HepG2 (cell line): ENCODE data around the gene TOM1L2. TPM values are rescaled to one million over a fixed set of nuclear protein-coding genes. Genes with fewer than 3 reads are reported as not detected.

Experiments
- CREM ChIP-seq, 2 experiments: sonication (generic) in 1 of 2; formaldehyde crosslinking in 1 of 2; IDR thresholded peaks; 2 replicates each; pipeline versions ENCODE4 v1.4.0 to v1.6.1; 2016 to 2020; ENCODE audit warnings: antibody characterized with exemption in 1 of 2, mild to moderate bottlenecking in 1 of 2, missing genetic modification reagents in 1 of 2
- MED1 ChIP-seq: sonication (generic); formaldehyde crosslinking; IDR thresholded peaks from 2 replicates; pipeline ENCODE4 v1.4.0; 2020; ENCODE audit warnings: missing genetic modification reagents
- MEIS2 ChIP-seq: sonication (generic); formaldehyde crosslinking; IDR thresholded peaks from 2 replicates; pipeline ENCODE4 v1.9.0; 2021; ENCODE audit warnings: mild to moderate bottlenecking, missing genetic modification reagents
- NR2F2 ChIP-seq: IDR thresholded peaks from 2 replicates; pipeline ENCODE4 v1.6.1; 2012; ENCODE audit warnings: low read depth, inconsistent platforms, borderline replicate concordance
- SETDB1 ChIP-seq: sonication (generic); formaldehyde crosslinking; IDR thresholded peaks from 2 replicates; pipeline ENCODE4 v1.5.1; 2020; ENCODE audit warnings: missing genetic modification reagents, mild to moderate bottlenecking, borderline replicate concordance
- SIN3A ChIP-seq: IDR thresholded peaks from 2 replicates; pipeline ENCODE4 v1.6.1; 2011; ENCODE audit warnings: low read depth, mild to moderate bottlenecking, control low read depth, low read length, borderline replicate concordance
- SNAPC2 ChIP-seq: sonication (generic); formaldehyde crosslinking; IDR thresholded peaks from 2 replicates; pipeline ENCODE4 v1.8.1; 2022; ENCODE audit warnings: mild to moderate bottlenecking, missing genetic modification reagents
- ZBTB44 ChIP-seq: sonication (generic); formaldehyde crosslinking; IDR thresholded peaks from 2 replicates; pipeline ENCODE4 v1.4.0; 2020; ENCODE audit warnings: missing genetic modification reagents
- ZNF234 ChIP-seq: sonication (generic); formaldehyde crosslinking; conservative IDR thresholded peaks from 2 replicates; pipeline ENCODE4 v1.5.1; 2020; ENCODE audit warnings: mild to moderate bottlenecking, missing genetic modification reagents
- ZNF318 ChIP-seq: sonication (generic); formaldehyde crosslinking; IDR thresholded peaks from 2 replicates; pipeline ENCODE4 v1.4.0; 2020; ENCODE audit warnings: mild to moderate bottlenecking, missing genetic modification reagents
- ZNF335 ChIP-seq: sonication (generic); formaldehyde crosslinking; IDR thresholded peaks from 2 replicates; pipeline ENCODE4 v1.4.0; 2020; ENCODE audit warnings: missing genetic modification reagents
- ZNF33B ChIP-seq: sonication (generic); formaldehyde crosslinking; IDR thresholded peaks from 2 replicates; pipeline ENCODE4 v1.5.1; 2020; ENCODE audit warnings: mild to moderate bottlenecking, missing genetic modification reagents
- ZNF550 ChIP-seq: sonication (generic); formaldehyde crosslinking; IDR thresholded peaks from 2 replicates; pipeline ENCODE4 v1.4.0; 2020; ENCODE audit warnings: mild to moderate bottlenecking, missing genetic modification reagents, borderline replicate concordance
- ZNF672 ChIP-seq: sonication (generic); formaldehyde crosslinking; IDR thresholded peaks from 2 replicates; pipeline ENCODE4 v1.8.1; 2022; ENCODE audit warnings: missing genetic modification reagents
- ZNF720 ChIP-seq: sonication (generic); formaldehyde crosslinking; IDR thresholded peaks from 2 replicates; pipeline ENCODE4 v1.4.0; 2020; ENCODE audit warnings: missing genetic modification reagents
- ZNF75D ChIP-seq: sonication (generic); formaldehyde crosslinking; IDR thresholded peaks from 2 replicates; pipeline ENCODE4 v1.8.1; 2023; ENCODE audit warnings: missing genetic modification reagents, mild to moderate bottlenecking, borderline replicate concordance
- polyA plus RNA-seq, 8 experiments: library from polyadenylated mRNA; depleted of rRNA in 3 of 8; stranded (reverse) in 7 of 8; unstranded in 1 of 8; fragments of >200 nt; fragmentation: Illumina TruSeq in 4 of 8; extraction: Trizol in 4 of 8; gene quantifications; 2 replicates each; pipeline versions ENCODE4 v1.2.1 to v1.2.3, GENCODE V29; 2011 to 2016; ENCODE audit warnings: low read depth in 4 of 8, missing spikeins in 1 of 8, mixed read lengths in 1 of 8; ENCODE audit not compliant: insufficient read depth in 1 of 8
- total RNA-seq, 5 experiments: library from RNA; depleted of rRNA; stranded (reverse); fragments of >200 nt; fragmentation: Illumina TruSeq; extraction: Trizol; gene quantifications; 2 replicates each; pipeline ENCODE4 v1.2.3, GENCODE V29; 2016; ENCODE audit warnings: low read depth in 1 of 5
- TF ChIP-seq, protein P1 (sequence below): IDR thresholded peaks from 2 replicates; pipeline ENCODE4 v1.6.1; 2012; ENCODE audit warnings: low read length, improper control_type of control experiment

TOM1L2 gene
- total and polyA plus RNA-seq, 2 of the 13 experiments (the other 11 are each of a cell fraction or from before 2014, with no cell fraction given): 4.7 to 7.4 TPM

DNA sequence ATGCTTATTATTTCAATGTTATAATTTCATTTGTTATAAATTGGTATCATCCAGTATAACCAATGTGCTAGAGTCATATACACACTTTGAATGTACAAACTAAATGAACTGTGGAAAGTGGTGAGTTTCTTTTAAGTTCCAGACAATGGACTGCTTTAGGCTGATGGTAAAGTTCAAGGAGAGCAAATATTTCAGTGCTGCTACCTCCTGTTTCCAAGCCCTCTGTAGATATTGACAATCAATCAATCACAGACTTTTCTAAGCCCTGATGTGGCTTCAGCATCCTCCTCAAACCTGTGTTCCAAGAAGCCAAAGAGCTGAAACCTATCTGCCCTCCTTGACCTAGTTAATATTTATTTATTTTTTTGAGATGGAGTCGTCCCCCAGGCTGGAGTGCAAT, 107.2 kb downstream of the TOM1L2 start (continued):
- TF ChIP-seq ZNF318 (CRISPR knock-in tag) (no peak), ZNF720 (CRISPR knock-in tag) (no peak), ZNF335 (no peak), ZNF33B (CRISPR knock-in tag) (no peak), ZBTB44 (no peak), MEIS2 (CRISPR knock-in tag) (peak; percentile 95), SIN3A (no peak), SETDB1 (no peak), ZNF75D (CRISPR knock-in tag) (no peak), ZNF672 (CRISPR knock-in tag) (no peak), MED1 (CRISPR knock-in tag) (no peak), SNAPC2 (CRISPR knock-in tag) (no peak), CREM (IDR thresholded peaks at IDR 0.05) (peak; percentile 22; the same call in 1 of the 2 replicates), CREM (CRISPR knock-in tag; IDR thresholded peaks at IDR 0.05) (no peak), ZNF550 (CRISPR knock-in tag) (no peak), ZNF234 (CRISPR knock-in tag) (no peak), NR2F2 (peak; percentile 53; the same call in 1 of the 2 replicates)
- TF ChIP-seq, protein P1, sequence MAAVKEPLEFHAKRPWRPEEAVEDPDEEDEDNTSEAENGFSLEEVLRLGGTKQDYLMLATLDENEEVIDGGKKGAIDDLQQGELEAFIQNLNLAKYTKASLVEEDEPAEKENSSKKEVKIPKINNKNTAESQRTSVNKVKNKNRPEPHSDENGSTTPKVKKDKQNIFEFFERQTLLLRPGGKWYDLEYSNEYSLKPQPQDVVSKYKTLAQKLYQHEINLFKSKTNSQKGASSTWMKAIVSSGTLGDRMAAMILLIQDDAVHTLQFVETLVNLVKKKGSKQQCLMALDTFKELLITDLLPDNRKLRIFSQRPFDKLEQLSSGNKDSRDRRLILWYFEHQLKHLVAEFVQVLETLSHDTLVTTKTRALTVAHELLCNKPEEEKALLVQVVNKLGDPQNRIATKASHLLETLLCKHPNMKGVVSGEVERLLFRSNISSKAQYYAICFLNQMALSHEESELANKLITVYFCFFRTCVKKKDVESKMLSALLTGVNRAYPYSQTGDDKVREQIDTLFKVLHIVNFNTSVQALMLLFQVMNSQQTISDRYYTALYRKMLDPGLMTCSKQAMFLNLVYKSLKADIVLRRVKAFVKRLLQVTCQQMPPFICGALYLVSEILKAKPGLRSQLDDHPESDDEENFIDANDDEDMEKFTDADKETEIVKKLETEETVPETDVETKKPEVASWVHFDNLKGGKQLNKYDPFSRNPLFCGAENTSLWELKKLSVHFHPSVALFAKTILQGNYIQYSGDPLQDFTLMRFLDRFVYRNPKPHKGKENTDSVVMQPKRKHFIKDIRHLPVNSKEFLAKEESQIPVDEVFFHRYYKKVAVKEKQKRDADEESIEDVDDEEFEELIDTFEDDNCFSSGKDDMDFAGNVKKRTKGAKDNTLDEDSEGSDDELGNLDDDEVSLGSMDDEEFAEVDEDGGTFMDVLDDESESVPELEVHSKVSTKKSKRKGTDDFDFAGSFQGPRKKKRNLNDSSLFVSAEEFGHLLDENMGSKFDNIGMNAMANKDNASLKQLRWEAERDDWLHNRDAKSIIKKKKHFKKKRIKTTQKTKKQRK: no peak
